NOMO-1 treated with dmso at 0.1 percent for 144 hours (cell line): ENCODE measurements around the gene EP400.
"Not testable (repeated sequence)": the region's sequence is repeated elsewhere in the genome, so short reads cannot be mapped to it uniquely, and the experiment has no call there.

ENCODE experiments used
- DNase-seq: peaks from one replicate; lab custom pipeline; 2025; ENCODE audit not compliant: unreplicated experiment; lab: John Stamatoyannopoulos, UW

Gene EP400

GRCh38 chr12:131948166-131948712 lies 1.5 kb upstream of the EP400 start:
- DNase-seq: no peak

DNA sequence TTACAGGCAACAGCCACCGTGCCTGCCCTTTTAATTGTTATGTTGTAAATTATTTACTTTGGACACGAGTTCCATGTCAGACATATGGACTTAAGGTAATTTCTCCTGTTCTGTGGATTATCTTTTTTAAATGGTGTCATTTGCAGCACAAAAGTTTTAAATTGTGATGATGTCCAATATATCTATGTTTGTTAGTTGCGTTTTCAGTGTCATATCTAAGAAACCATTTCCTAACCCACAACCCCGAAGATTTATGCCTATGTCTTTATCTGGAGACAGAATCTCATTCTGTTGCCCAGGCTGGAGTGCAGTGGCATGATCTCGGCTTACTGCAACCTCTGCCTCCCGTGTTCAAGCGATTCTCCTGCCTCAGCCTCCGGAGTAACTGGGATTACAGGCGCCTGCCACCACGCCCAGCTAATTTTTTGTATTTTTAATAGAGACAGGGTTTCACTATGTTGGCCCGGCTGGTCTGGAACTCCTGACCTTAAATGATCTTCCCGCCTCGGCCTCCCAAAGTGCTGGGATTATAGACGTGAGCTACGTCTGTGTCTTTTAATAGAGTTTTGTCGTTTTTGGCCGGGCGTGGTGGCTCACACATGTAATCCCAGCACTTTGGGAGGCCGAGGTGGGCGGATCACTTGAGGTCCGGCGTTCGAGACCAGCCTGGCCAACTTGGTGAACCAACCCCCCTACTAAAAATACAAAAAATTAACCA lies 870 bp upstream of the EP400 start:
- DNase-seq: not testable (repeated sequence)

DNA sequence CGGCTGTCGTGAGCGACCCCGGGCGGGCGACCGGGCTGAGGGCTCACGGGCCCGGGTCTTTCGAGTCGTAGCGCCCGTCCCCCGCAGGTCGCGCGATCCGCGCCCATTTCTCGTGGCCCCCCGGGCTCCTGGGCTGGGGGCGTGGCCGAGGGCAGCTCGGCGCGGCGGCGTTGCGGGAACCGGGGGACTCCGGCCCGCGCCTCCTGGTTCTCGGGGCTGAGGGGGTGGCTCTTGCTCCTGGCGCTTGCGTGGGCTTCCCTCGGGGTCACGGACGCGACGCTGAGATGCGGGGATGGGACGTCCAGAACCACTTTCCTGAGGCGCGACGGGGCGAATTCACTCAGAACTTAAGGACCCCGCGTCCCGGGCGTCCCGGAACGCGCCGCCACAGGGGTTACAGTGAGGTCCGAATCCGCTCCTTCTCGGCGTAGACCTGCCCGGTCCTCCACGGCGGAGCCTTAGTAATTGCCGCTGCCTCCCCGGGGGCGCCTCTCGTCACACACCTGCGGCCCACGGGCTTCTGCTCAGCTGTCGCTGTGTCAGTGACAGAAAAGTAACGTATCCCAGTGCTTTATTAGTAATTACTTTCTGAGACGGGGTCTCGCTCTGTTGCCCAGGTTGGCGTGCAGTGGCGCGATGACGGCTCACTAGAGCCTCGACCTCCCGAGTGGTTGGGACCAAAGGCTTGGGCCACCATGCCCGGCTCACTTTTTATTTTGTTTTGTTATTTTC lies 606 bp downstream of the EP400 start:
- DNase-seq: no peak

GRCh38 chr12:131953810-131954209 lies 4.1 kb downstream of the EP400 start:
- not testable (repeated sequence) for DNase-seq

GRCh38 chr12:131954460-131954859 lies 4.7 kb downstream of the EP400 start:
- DNase-seq: not testable (repeated sequence)

- no peak for DNase-seq
Measured at GRCh38 chr12:131959116-131959515, 9.4 kb downstream of the EP400 start.

- no peak for DNase-seq
Measured at GRCh38 chr12:131959641-131960589, 10.2 kb downstream of the EP400 start.

DNA sequence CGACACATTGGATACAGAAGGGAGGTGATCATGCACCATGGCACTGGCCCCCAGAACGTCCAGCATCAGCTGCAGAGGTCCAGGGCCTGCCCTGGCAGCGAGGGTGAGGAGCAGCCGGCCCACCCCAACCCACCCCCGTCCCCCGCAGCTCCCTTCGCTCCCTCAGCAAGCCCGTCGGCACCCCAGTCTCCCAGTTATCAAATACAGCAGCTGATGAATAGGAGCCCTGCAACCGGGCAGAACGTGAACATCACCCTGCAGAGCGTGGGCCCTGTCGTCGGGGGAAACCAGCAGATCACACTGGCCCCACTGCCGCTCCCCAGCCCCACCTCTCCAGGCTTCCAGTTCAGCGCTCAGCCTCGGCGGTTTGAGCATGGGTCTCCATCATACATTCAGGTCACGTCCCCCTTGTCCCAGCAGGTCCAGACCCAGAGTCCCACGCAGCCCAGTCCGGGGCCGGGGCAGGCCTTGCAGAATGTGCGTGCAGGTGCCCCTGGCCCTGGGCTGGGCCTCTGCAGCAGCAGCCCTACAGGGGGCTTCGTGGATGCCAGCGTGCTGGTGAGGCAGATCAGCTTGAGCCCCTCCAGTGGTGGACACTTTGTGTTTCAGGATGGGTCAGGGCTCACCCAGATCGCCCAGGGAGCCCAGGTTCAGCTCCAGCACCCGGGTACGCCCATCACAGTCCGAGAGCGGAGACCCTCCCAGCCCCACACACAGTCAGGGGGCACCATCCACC lies 11.0 kb downstream of the EP400 start:
- not testable (repeated sequence) for DNase-seq

DNA sequence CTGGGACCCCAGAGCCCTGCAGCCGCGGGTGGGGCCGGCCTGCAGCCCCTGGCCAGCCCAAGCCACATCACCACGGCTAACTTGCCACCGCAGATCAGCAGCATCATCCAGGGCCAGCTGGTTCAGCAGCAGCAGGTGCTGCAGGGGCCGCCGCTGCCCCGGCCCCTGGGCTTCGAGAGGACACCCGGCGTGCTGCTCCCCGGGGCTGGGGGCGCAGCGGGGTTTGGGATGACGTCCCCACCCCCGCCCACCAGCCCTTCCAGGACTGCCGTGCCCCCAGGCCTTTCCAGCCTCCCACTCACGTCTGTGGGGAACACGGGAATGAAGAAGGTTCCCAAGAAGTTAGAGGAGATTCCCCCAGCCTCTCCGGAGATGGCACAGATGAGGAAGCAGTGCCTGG lies 11.6 kb downstream of the EP400 start:
- not testable (repeated sequence) for DNase-seq

GRCh38 chr12:131962069-131962468 lies 12.3 kb downstream of the EP400 start:
- no peak for DNase-seq

DNA sequence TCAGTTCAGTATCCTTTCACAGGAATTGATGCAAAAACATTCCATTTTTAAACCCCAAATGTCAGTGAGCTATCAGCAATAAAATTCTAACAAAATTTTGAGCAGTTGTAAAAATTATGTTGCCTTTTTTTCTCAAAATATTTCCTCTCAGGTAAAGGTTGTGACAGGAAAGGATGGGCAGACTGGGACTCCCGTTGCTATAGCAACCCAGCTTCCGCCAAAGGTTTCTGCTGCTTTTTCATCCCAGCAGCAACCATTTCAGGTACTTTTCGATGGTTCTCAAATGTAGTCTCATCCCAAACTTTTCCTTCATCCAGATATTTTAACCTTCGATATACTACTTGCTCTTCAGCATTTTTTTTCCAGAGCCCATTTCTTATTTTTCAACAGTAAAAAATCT lies 13.6 kb downstream of the EP400 start:
- no peak for DNase-seq

- no peak for DNase-seq
Measured at GRCh38 chr12:131965073-131965472, 15.3 kb downstream of the EP400 start.

DNA sequence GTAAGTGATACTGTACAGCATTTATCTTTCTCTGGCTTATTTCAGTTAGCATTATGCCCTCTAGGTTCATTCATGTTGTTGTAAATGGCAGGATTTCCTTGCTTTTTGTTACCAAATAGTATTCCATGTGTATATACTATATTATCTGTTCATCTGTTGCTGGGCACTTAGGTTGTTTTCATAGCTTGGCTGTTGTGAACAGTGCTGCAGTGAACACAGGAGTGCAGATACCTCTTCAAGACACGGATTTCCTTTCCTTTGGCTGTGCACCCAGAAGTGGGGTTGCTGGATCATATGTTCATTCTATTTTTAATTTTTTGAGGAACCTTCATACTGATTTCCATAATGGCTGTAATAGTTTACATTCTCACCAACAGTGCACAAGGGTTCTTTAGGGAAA lies 21.5 kb downstream of the EP400 start:
- no peak for DNase-seq

GRCh38 chr12:131975228-131975627 lies 25.5 kb downstream of the EP400 start:
- DNase-seq: no peak

GRCh38 chr12:131979606-131980005 lies 29.9 kb downstream of the EP400 start:
- DNase-seq: no peak

- DNase-seq: no peak
Measured at GRCh38 chr12:131980263-131980662, 30.5 kb downstream of the EP400 start.

DNA sequence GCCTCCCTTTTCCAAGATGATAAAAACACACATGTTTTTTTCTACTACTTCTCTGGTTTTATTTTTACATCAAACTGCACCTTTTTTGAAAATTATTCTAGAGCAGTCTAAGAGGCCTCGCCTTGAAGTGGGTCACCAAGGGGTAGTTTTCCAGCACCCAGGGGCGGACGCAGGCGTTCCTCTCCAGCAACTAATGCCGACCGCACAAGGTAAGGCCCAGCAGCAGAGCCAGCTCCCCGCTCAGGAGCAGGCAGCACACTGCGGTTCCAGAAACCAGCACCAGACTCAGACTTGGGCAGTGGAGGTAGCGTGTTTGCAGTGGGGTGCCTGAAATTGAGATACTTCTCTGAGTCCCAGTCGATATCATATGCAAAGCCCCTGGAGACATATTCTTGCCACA lies 31.6 kb downstream of the EP400 start:
- DNase-seq: no peak

DNA sequence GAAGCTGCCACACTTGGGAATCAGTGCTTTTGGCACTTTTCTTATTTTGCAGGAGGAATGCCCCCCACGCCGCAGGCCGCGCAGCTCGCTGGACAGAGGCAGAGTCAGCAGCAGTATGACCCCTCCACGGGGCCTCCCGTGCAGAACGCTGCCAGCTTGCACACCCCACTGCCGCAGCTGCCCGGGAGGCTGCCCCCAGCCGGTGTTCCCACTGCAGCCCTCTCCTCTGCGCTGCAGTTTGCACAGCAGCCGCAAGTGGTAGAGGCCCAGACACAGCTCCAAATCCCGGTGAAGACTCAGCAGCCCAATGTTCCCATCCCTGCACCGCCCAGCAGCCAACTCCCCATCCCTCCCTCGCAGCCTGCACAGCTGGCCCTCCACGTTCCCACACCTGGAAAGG lies 32.3 kb downstream of the EP400 start:
- no peak for DNase-seq

- no peak for DNase-seq
Measured at GRCh38 chr12:131983026-131983425, 33.3 kb downstream of the EP400 start.

- no peak for DNase-seq
Measured at GRCh38 chr12:131983554-131983953, 33.8 kb downstream of the EP400 start.
